Pancreas (tissue), 10 donors: ENCODE results near the gene GSG1L. TPM values are rescaled to one million over a fixed set of nuclear protein-coding genes. Genes with fewer than 3 reads are reported as not detected.

ENCODE experiments used
- ATAC-seq, 4 donors: fragments of 200-7000 bp; cut with Tn5 transposase; one replicate each; pipeline versions ENCODE4 v1.8.0 to v1.9.1; 2020; ENCODE audit warnings: mild to moderate bottlenecking in 4 of 4, moderate library complexity in 4 of 4
- DNase-seq, 6 donors: peaks; one replicate each; pipeline ENCODE4 v3.0.0-alpha.2; 2020
- FAIRE-seq: peaks from 2 replicates; lab custom pipeline; 2012; peaks lifted over from hg19 to GRCh38; lab: Jason Lieb, UNC
- H3K27ac ChIP-seq, 4 donors: fragments of 200-600 bp; sonication (generic); 1 replicate in 3 of 4; 2 replicates in 1 of 4; pipeline versions ENCODE4 v1.5.0 to v1.8.0; 2020
- H3K27me3 ChIP-seq, 4 donors: fragments of 200-600 bp; one replicate each; pipeline ENCODE4 v1.8.0; 2021
- H3K36me3 ChIP-seq, 3 donors: fragments of 200-600 bp; sonication (generic) in 1 of 3; one replicate each; pipeline versions ENCODE4 v1.5.0 to v1.8.0; 2020 to 2021
- H3K4me1 ChIP-seq, 3 donors: fragments of 200-600 bp; one replicate each; pipeline ENCODE4 v1.8.0; 2021
- H3K4me3 ChIP-seq, 4 donors: fragments of 200-600 bp; sonication (generic) in 2 of 4; one replicate each; pipeline versions ENCODE4 v1.5.0 to v1.8.0; 2020 to 2021
- H3K9me3 ChIP-seq, 4 donors: fragments of 200-600 bp; one replicate each; pipeline ENCODE4 v1.8.0; 2021
- CTCF ChIP-seq, 4 donors: fragments of 200-600 bp; sonication (generic) in 3 of 4; IDR thresholded peaks; one replicate each; pipeline versions ENCODE4 v1.5.0 to v1.8.0; 2021; ENCODE audit warnings: antibody characterized with exemption in 4 of 4
- WGBS, 2 donors: extraction: QIAGEN DNeasy Blood & Tissue Kit; methylation state at CpG; one replicate each; pipeline ENCODE4 v1.1.7; 2013; 5-methylcytosine and 5-hydroxymethylcytosine counted together
- intact Hi-C, 3 donors: fragments of 100-400 bp; cut with DNase I; formaldehyde crosslinking; loops; one replicate each; pipeline versions ENCODE4 v1.11.1 to v1.14.2; 2022
- polyA plus RNA-seq, 2 donors: library from polyadenylated mRNA; stranded (reverse); fragments of 200-250 nt; gene quantifications; one replicate each; pipeline ENCODE4 v1.2.3, GENCODE V29; 2013
- total RNA-seq, 6 donors: library from RNA; stranded (reverse); fragmentation: NEBNext Ultra II Directional in 4 of 6; extraction: Animal tissue kit (Norgen Biotek cat#: 25700) in 4 of 6; gene quantifications; one replicate each; pipeline versions ENCODE4 v1.2.1 to v1.2.4, GENCODE V29; 2021 to 2023
- donor health status: healthy with polysubstance abuse.
- donor health status: DM: no; HTN: no; CAD: no; lungs with moderate emphysema.
- donor health status: DM: no; HTN: no; CAD: no.
- donor health status: control.
- donor health status: control.
- donor health status: Bipolar disorder and iron deficiency.
- donor health status: DM: yes; HTN: yes; CAD: no.
- donor health status: DM: no; HTN: no; CAD: no.
- donor health status: DM: no; HTN: no; CAD: no.
- donor health status: DM: yes; HTN: yes; CAD: no.

GSG1L gene
- total and polyA plus RNA-seq, 8 donors = 0.02 to 0.12 TPM; not detected in 6

- Histone ChIP-seq H3K4me1 (no peaks in the 10 kb centered on the region), H3K9me3 (no peaks in the 10 kb centered on the region), H3K27me3 (peaks cover 0 to 3% (median 0%) of the 10 kb centered on the region in 4 donors), H3K27ac (no peak overlapping the region), H3K4me3 (no peak overlapping the region), H3K36me3 (no peaks in the 10 kb centered on the region)
- no peak for DNase-seq
- intact Hi-C loops = no loop called here
- WGBS, 2 donors = 28 to 34% methylated on average over 8 of the region's 8 CpGs
- FAIRE-seq = no peak
- ATAC-seq = no peak
- no peak for TF ChIP-seq CTCF (IDR thresholded peaks at IDR 0.05)
Measured at GRCh38 chr16:27894386-27894785, 169.1 kb downstream of the GSG1L start.

GRCh38 chr16:27892879-27893278, 170.6 kb downstream of the GSG1L start:
- H3K36me3 ChIP-seq = no peaks in the 10 kb centered on the region
- no peak for TF ChIP-seq CTCF (IDR thresholded peaks at IDR 0.05)
- no peak for ATAC-seq
- peaks cover 0 to 3% (median 0%) of the 10 kb centered on the region in 4 donors for H3K27me3 ChIP-seq
- H3K4me3 ChIP-seq = no peak overlapping the region
- WGBS, 2 donors = 25 to 41% methylated on average over 9 of the region's 9 CpGs
- no peaks in the 10 kb centered on the region for H3K4me1 ChIP-seq
- no peak for DNase-seq
- no peaks in the 10 kb centered on the region for H3K9me3 ChIP-seq
- intact Hi-C loops = no loop called here
- FAIRE-seq = no peak
- H3K27ac ChIP-seq = no peak overlapping the region

- 30% methylated on average over 11 to 12 of the region's 12 CpGs for WGBS, 2 donors
- no peak for TF ChIP-seq CTCF (IDR thresholded peaks at IDR 0.05)
- FAIRE-seq (no peak), DNase-seq (no peak), ATAC-seq (no peak)
- intact Hi-C loops = no loop called here
- H3K36me3 ChIP-seq = no peaks in the 10 kb centered on the region
- H3K4me1 ChIP-seq = no peaks in the 10 kb centered on the region
- H3K4me3 ChIP-seq = no peak overlapping the region
- peaks cover 0 to 3% (median 0%) of the 10 kb centered on the region in 4 donors for H3K27me3 ChIP-seq
- no peak overlapping the region for H3K27ac ChIP-seq
- H3K9me3 ChIP-seq = no peaks in the 10 kb centered on the region
Measured at GRCh38 chr16:27890866-27891265, 172.6 kb downstream of the GSG1L start.

- H3K4me3 ChIP-seq = no peak overlapping the region
- H3K27me3 ChIP-seq = peaks cover 0 to 3% (median 0%) of the 10 kb centered on the region in 4 donors
- FAIRE-seq (no peak), ATAC-seq (no peak), DNase-seq (no peak)
- intact Hi-C loops = no loop called here
- H3K9me3 ChIP-seq = no peaks in the 10 kb centered on the region
- no peaks in the 10 kb centered on the region for H3K36me3 ChIP-seq
- TF ChIP-seq CTCF (IDR thresholded peaks at IDR 0.05) = no peak
- WGBS, 2 donors = 63 to 65% methylated on average over 6 of the region's 6 CpGs
- H3K27ac ChIP-seq = no peak overlapping the region
- H3K4me1 ChIP-seq = no peaks in the 10 kb centered on the region
Measured at GRCh38 chr16:27890006-27890405, 173.5 kb downstream of the GSG1L start.

GRCh38 chr16:27883576-27883975, 179.9 kb downstream of the GSG1L start:
- Histone ChIP-seq H3K36me3 (no peaks in the 10 kb centered on the region), H3K27ac (no peak overlapping the region), H3K4me1 (no peaks in the 10 kb centered on the region), H3K27me3 (no peaks in the 10 kb centered on the region), H3K4me3 (no peak overlapping the region), H3K9me3 (no peaks in the 10 kb centered on the region)
- TF ChIP-seq CTCF (IDR thresholded peaks at IDR 0.05) = no peak
- FAIRE-seq (no peak), ATAC-seq (no peak), DNase-seq (no peak)
- WGBS, 2 donors = 58 to 63% methylated on average over 5 of the region's 5 CpGs
- intact Hi-C loops = no loop called here
